SU-DHL-6 (cell line): ENCODE measurements around the gene HNRNPCL1.
"Not testable (repeated sequence)": the region's sequence is repeated elsewhere in the genome, so short reads cannot be mapped to it uniquely, and the experiment has no call there.

Source experiments
- CTCF ChIP-seq: fragments of 200-600 bp; sonication (generic); IDR thresholded peaks from one replicate; pipeline ENCODE4 v1.5.1; 2017; ENCODE audit warnings: antibody characterized with exemption, mild to moderate bottlenecking, low read length, moderate library complexity; ENCODE audit not compliant: insufficient read depth, poor library complexity, severe bottlenecking
- EZH2phosphoT487 ChIP-seq: fragments of 200-600 bp; sonication (generic), shearing (Covaris generic); conservative IDR thresholded peaks from 2 replicates; pipeline ENCODE4 v1.6.1; 2018; ENCODE audit warnings: mild to moderate bottlenecking, antibody characterized with exemption, low read length, moderate library complexity, mixed read lengths

GRCh38 chr1:12878453-12878852, 29.9 kb upstream of the HNRNPCL1 start:
- TF ChIP-seq CTCF, EZH2phosphoT487: not testable (repeated sequence)
